Measurements from ENCODE around the gene TMEM135. TPM values are rescaled to one million over a fixed set of nuclear protein-coding genes. Genes with fewer than 3 reads are reported as not detected.
"Not testable (repeated sequence)": the region's sequence is repeated elsewhere in the genome, so short reads cannot be mapped to it uniquely, and the experiment has no call there.

The TMEM135 gene
- total and polyA plus RNA-seq, 2 donors (not counting 1 experiment from before 2014, with no cell fraction given) = 2.7 to 19.5 TPM

DNA sequence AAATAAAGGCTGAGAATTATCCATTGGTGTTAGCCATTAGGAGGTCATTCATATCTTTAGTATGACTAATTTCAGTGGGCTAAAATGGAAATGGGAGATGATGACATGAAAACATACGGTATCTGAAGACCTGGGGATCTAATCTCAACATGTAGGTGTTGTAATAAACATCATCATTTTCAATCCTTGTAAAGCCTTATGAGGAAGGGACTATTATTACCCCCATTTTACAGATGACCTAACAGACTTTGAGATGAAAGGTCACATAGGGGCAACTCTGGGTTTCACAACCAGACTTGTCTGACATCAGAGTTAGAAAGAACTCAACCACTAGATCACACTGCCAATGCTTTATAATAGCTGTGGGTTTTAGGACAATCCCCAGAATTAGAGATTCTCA, 34.8 kb upstream of the TMEM135 start:
- POLR2A ChIA-PET = no interaction called here
- no peak overlapping the region for H2AFZ ChIP-seq (ENCODE audit: insufficient read depth, low read depth, low read length, poor library complexity, severe bottlenecking)
- H3K79me2 ChIP-seq (ENCODE audit: control insufficient read depth, insufficient read depth, low read length) = no peaks in the 10 kb centered on the region
- H3K27ac ChIP-seq (ENCODE audit: low read length in 2 of 2) = no peak overlapping the region
- no peak overlapping the region for H3K27ac Mint-ChIP-seq
- CTCF ChIA-PET = no interaction called here
- H3K4me1 ChIP-seq (ENCODE audit: control insufficient read depth in 2 of 2, insufficient read depth in 2 of 2, low read length in 2 of 2) = no peaks in the 10 kb centered on the region
- peaks cover 18% of the 10 kb centered on the region for H3K27me3 Mint-ChIP-seq
- no CpG with 5 or more reads among the region's 1 CpG for WGBS (ENCODE audit: insufficient coverage)
- no peaks in the 10 kb centered on the region for H3K36me3 ChIP-seq (replicated peaks in 1 of 2; ENCODE audit: control extremely low read depth in 1 of 2, control insufficient read depth in 1 of 2, extremely low read depth in 1 of 2, insufficient read depth in 2 of 2, low read length in 1 of 2)
- no peak overlapping the region for H3K4me2 ChIP-seq (replicated peaks; ENCODE audit: low read depth, low read length, poor library complexity, severe bottlenecking)
- no peak overlapping the region for H3K4me3 Mint-ChIP-seq
- intact Hi-C loops (cut with micrococcal nuclease) = no loop called here
- H4K20me1 ChIP-seq (ENCODE audit: control insufficient read depth, insufficient read depth, low read length, poor library complexity, severe bottlenecking) = no peaks in the 10 kb centered on the region
- H3K4me1 Mint-ChIP-seq = no peaks in the 10 kb centered on the region
- no peak for ATAC-seq (ENCODE audit: low read depth)
- H3K9ac ChIP-seq (ENCODE audit: low read length) = no peak overlapping the region
- H3K9me3 Mint-ChIP-seq (ENCODE audit: insufficient read depth) = no peaks in the 10 kb centered on the region
- H3K9me3 ChIP-seq (ENCODE audit: control extremely low read depth in 1 of 3, control insufficient read depth in 2 of 3, insufficient read depth in 1 of 3, low read length in 2 of 3) = no peaks in the 10 kb centered on the region
- H3K4me3 ChIP-seq (ENCODE audit: control extremely low read depth in 1 of 5, extremely low read depth in 1 of 5, insufficient read depth in 1 of 5, low read depth in 2 of 5, low read length in 4 of 5) = no peak overlapping the region
- H3K27me3 ChIP-seq (replicated peaks in 1 of 4; ENCODE audit: control extremely low read depth in 1 of 4, control insufficient read depth in 3 of 4, insufficient read depth in 4 of 4, low read length in 3 of 4) = no peaks in the 10 kb centered on the region
- DNase-seq = no peak
- TF ChIP-seq, protein P1, sequence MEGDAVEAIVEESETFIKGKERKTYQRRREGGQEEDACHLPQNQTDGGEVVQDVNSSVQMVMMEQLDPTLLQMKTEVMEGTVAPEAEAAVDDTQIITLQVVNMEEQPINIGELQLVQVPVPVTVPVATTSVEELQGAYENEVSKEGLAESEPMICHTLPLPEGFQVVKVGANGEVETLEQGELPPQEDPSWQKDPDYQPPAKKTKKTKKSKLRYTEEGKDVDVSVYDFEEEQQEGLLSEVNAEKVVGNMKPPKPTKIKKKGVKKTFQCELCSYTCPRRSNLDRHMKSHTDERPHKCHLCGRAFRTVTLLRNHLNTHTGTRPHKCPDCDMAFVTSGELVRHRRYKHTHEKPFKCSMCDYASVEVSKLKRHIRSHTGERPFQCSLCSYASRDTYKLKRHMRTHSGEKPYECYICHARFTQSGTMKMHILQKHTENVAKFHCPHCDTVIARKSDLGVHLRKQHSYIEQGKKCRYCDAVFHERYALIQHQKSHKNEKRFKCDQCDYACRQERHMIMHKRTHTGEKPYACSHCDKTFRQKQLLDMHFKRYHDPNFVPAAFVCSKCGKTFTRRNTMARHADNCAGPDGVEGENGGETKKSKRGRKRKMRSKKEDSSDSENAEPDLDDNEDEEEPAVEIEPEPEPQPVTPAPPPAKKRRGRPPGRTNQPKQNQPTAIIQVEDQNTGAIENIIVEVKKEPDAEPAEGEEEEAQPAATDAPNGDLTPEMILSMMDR (IDR thresholded peaks at IDR 0.05) = no peak
- TF ChIP-seq EZH2 (IDR thresholded peaks at IDR 0.05; ENCODE audit: borderline replicate concordance, insufficient read depth, low read depth, low read length, poor library complexity, severe bottlenecking) = no peak

DNA sequence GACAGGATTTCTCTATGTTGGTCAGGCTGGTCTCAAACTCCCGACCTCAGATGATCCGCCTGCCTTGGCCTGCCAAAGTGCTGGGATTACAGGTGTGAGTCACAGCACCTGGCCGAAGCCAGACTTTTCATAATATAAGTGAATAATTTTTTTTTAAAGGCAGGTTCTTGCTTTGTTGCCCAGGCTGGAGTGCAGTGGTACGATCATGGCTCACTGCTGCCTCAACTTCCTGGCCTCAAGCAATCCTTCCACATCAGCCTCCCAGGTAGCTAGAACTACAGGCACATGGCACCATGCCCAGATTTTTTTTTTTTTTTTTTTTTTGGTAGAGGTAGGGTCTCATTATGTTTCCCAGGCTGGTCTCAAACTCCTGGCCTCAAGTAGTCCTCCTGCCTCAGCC, 33.5 kb upstream of the TMEM135 start:
- CTCF ChIA-PET = interaction anchor here (0.6 kb wide), 1 partner anchor 119 kb away, joined by 3 read pairs; no protein-coding TSS in a partner anchor
- H3K4me3 ChIP-seq (ENCODE audit: control extremely low read depth in 1 of 5, extremely low read depth in 1 of 5, insufficient read depth in 1 of 5, low read depth in 2 of 5, low read length in 4 of 5); H3K4me3 Mint-ChIP-seq; H3K36me3 ChIP-seq (replicated peaks in 1 of 2; ENCODE audit: control extremely low read depth in 1 of 2, control insufficient read depth in 1 of 2, extremely low read depth in 1 of 2, insufficient read depth in 2 of 2, low read length in 1 of 2); intact Hi-C loops (cut with micrococcal nuclease); H3K27me3 ChIP-seq (replicated peaks in 1 of 4; ENCODE audit: control extremely low read depth in 1 of 4, control insufficient read depth in 3 of 4, insufficient read depth in 4 of 4, low read length in 3 of 4); DNase-seq; H3K4me1 ChIP-seq (ENCODE audit: control insufficient read depth in 2 of 2, insufficient read depth in 2 of 2, low read length in 2 of 2); ATAC-seq (ENCODE audit: low read depth); H3K9me3 Mint-ChIP-seq (ENCODE audit: insufficient read depth); H2AFZ ChIP-seq (ENCODE audit: insufficient read depth, low read depth, low read length, poor library complexity, severe bottlenecking); H3K9me3 ChIP-seq (ENCODE audit: control extremely low read depth in 1 of 3, control insufficient read depth in 2 of 3, insufficient read depth in 1 of 3, low read length in 2 of 3); H4K20me1 ChIP-seq (ENCODE audit: control insufficient read depth, insufficient read depth, low read length, poor library complexity, severe bottlenecking); POLR2A ChIA-PET; H3K4me2 ChIP-seq (replicated peaks; ENCODE audit: low read depth, low read length, poor library complexity, severe bottlenecking); H3K9ac ChIP-seq (ENCODE audit: low read length); H3K27ac ChIP-seq (ENCODE audit: low read length in 2 of 2); H3K79me2 ChIP-seq (ENCODE audit: control insufficient read depth, insufficient read depth, low read length); H3K27ac Mint-ChIP-seq; H3K4me1 Mint-ChIP-seq: not testable (repeated sequence)
- 100% methylated on average over 2 of the region's 4 CpGs for WGBS (ENCODE audit: insufficient coverage)
- H3K27me3 Mint-ChIP-seq = peaks cover 18% of the 10 kb centered on the region
